ENCODE results near the gene TTC28. TPM values are rescaled to one million over a fixed set of nuclear protein-coding genes. Genes with fewer than 3 reads are reported as not detected.

The TTC28 gene
- total and polyA plus RNA-seq, 2 donors (not counting 3 experiments of a cell fraction or from before 2014, with no cell fraction given): 16.5 to 51.1 TPM

- intact Hi-C loops (cut with micrococcal nuclease) (loop anchor here (2.0 kb wide), 1 partner anchor 14 kb away; no protein-coding TSS in a partner anchor), dilution Hi-C loops (cut with MboI; ENCODE audit: extremely low pct_ligation_motif_present, low sequenced_read_pairs) (no loop called here)
- Histone ChIP-seq H3K27me3 (ENCODE audit: control insufficient read depth in 2 of 2, insufficient read depth in 2 of 2, low read length in 2 of 2) (no peaks in the 10 kb centered on the region), H3K9ac (replicated peaks; ENCODE audit: extremely low read depth, insufficient read depth, low read length) (no peak overlapping the region), H3K27ac (ENCODE audit: insufficient read depth, low read depth, low read length) (peak overlapping the region; percentile 5), H3K4me2 (ENCODE audit: insufficient read depth, low read length) (no peak overlapping the region), H4K20me1 (replicated peaks; ENCODE audit: control insufficient read depth, extremely low read depth, insufficient read depth, low read length) (no peaks in the 10 kb centered on the region), H2AFZ (ENCODE audit: low read depth, low read length) (no peak overlapping the region), H3K9me3 (replicated peaks; ENCODE audit: control insufficient read depth, insufficient read depth, low read length) (no peaks in the 10 kb centered on the region), H3K36me3 (ENCODE audit: control insufficient read depth in 2 of 2, extremely low read depth in 1 of 2, insufficient read depth in 2 of 2, low read length in 2 of 2) (peaks cover 0 to 3% of the 10 kb centered on the region in 2 experiments), H3K79me2 (ENCODE audit: control insufficient read depth, insufficient read depth, low read length) (no peaks in the 10 kb centered on the region), H3K4me3 (replicated peaks in 1 of 3; ENCODE audit: insufficient read depth in 1 of 3, low read depth in 1 of 3, low read length in 3 of 3) (no peak overlapping the region), H3K9me1 (replicated peaks; ENCODE audit: control insufficient read depth, extremely low read depth, insufficient read depth, low read length) (no peaks in the 10 kb centered on the region), H3K4me1 (ENCODE audit: control insufficient read depth, extremely low read depth, insufficient read depth, low read length) (peaks cover 16% of the 10 kb centered on the region)
- CTCF ChIA-PET: interaction anchor here (0.6 to 1.8 kb wide), 6 partner anchors 24 to 1275 kb away, joined by 3 to 5 read pairs (median 3); no protein-coding TSS in a partner anchor
- DNase-seq (ENCODE audit: low read depth, low spot score) (no peak), FAIRE-seq (no peak)
- POLR2A ChIA-PET: no interaction called here
- BruUV-seq (replicated peaks): no TSS peak
- TF ChIP-seq POLR2A (IDR thresholded peaks at IDR 0.05; ENCODE audit: low read depth, low read length) (no peak), POLR2AphosphoS5 (IDR thresholded peaks at IDR 0.05; ENCODE audit: insufficient read depth, low read depth, low read length) (no peak), GATA2 (IDR thresholded peaks at IDR 0.05; ENCODE audit: insufficient read depth, insufficient read length, low read depth, low read length) (no peak), MAX (IDR thresholded peaks at IDR 0.05; ENCODE audit: insufficient read depth, insufficient read length) (no peak), MYC (IDR thresholded peaks at IDR 0.05; ENCODE audit: low read depth, low read length) (no peak), FOS (IDR thresholded peaks at IDR 0.05; ENCODE audit: borderline replicate concordance, insufficient read depth, low read length) (no peak), CTCF (IDR thresholded peaks at IDR 0.05; ENCODE audit: extremely low read depth in 1 of 2, insufficient read depth in 1 of 2, low read depth in 1 of 2, low read length in 2 of 2) (no peak), EZH2 (IDR thresholded peaks at IDR 0.05; ENCODE audit: borderline replicate concordance, low read depth, low read length, severe bottlenecking) (no peak)
Observed at GRCh38 chr22:28014211-28015045, 665.2 kb downstream of the TTC28 start.

Measured in endothelial cell of umbilical vein (primary cell).